Loucy (cell line): Measurements from ENCODE around the gene C1QTNF8.

Experiments used
- H2AFZ ChIP-seq: fragments of 200-600 bp; sonication (generic); 2 replicates; pipeline ENCODE4 v1.6.0; 2016; ENCODE audit warnings: antibody characterized with exemption, mild to moderate bottlenecking, low read length, moderate library complexity
- H3F3A ChIP-seq: fragments of 200-600 bp; 2 replicates; pipeline ENCODE4 v1.6.0; 2016; ENCODE audit warnings: antibody characterized with exemption, low read depth, mild to moderate bottlenecking
- H3K27me3 ChIP-seq: fragments of 200-600 bp; sonication (generic); 2 replicates; pipeline ENCODE4 v1.6.1; 2014; ENCODE audit warnings: low read length, mild to moderate bottlenecking; ENCODE audit not compliant: insufficient read depth, poor library complexity, severe bottlenecking
- H3K36me3 ChIP-seq: fragments of 200-600 bp; sonication (generic); 2 replicates; pipeline ENCODE4 v1.6.1; 2016; ENCODE audit warnings: low read length; ENCODE audit not compliant: insufficient read depth
- H3K4me1 ChIP-seq: fragments of 200-600 bp; sonication (generic); 2 replicates; pipeline ENCODE4 v1.5.1; 2014; ENCODE audit warnings: low read length, mild to moderate bottlenecking; ENCODE audit not compliant: insufficient read depth, poor library complexity, severe bottlenecking
- H3K4me2 ChIP-seq: fragments of 200-600 bp; sonication (generic); 2 replicates; pipeline ENCODE4 v1.6.0; 2014; ENCODE audit warnings: antibody characterized with exemption, low read length, low read depth, mild to moderate bottlenecking; ENCODE audit not compliant: poor library complexity, severe bottlenecking
- H3K4me3 ChIP-seq: fragments of 200-600 bp; sonication (generic); 2 replicates; pipeline ENCODE4 v1.5.1; 2014; ENCODE audit warnings: low read length, mild to moderate bottlenecking, mixed read lengths; ENCODE audit not compliant: poor library complexity, severe bottlenecking
- H3K79me2 ChIP-seq: fragments of 200-600 bp; sonication (generic); 2 replicates; pipeline ENCODE4 v1.6.1; 2014; ENCODE audit warnings: low read length; ENCODE audit not compliant: insufficient read depth
- H3K9ac ChIP-seq: fragments of 200-600 bp; sonication (generic); 2 replicates; pipeline ENCODE4 v1.6.0; 2014; ENCODE audit warnings: mild to moderate bottlenecking, low read depth, low read length, moderate library complexity; ENCODE audit not compliant: poor library complexity, severe bottlenecking
- H3K9me2 ChIP-seq: fragments of 200-600 bp; sonication (generic); replicated peaks from 2 replicates; pipeline ENCODE4 v1.6.1; 2016; ENCODE audit warnings: low read depth, low read length, mixed read lengths
- H3K9me3 ChIP-seq: fragments of 200-600 bp; sonication (generic); 2 replicates; pipeline ENCODE4 v1.6.1; 2014; ENCODE audit warnings: mild to moderate bottlenecking, antibody characterized with exemption, low read length, low read depth; ENCODE audit not compliant: insufficient read depth
- H4K20me1 ChIP-seq: fragments of 200-600 bp; sonication (generic); 2 replicates; pipeline ENCODE4 v1.6.0; 2014; ENCODE audit warnings: antibody characterized with exemption, low read length, mild to moderate bottlenecking; ENCODE audit not compliant: insufficient read depth, poor library complexity, severe bottlenecking
- EZH2phosphoT487 ChIP-seq: fragments of 200-600 bp; IDR thresholded peaks from 2 replicates; pipeline ENCODE4 v1.6.1; 2018; ENCODE audit warnings: antibody characterized with exemption, mild to moderate bottlenecking, moderate library complexity, borderline replicate concordance
- TF ChIP-seq, protein P1 (sequence below): fragments of 200-600 bp; sonication (generic); conservative IDR thresholded peaks from 2 replicates; pipeline ENCODE4 v1.5.1; 2014; ENCODE audit warnings: mild to moderate bottlenecking, antibody characterized with exemption, low read length

The C1QTNF8 gene

DNA sequence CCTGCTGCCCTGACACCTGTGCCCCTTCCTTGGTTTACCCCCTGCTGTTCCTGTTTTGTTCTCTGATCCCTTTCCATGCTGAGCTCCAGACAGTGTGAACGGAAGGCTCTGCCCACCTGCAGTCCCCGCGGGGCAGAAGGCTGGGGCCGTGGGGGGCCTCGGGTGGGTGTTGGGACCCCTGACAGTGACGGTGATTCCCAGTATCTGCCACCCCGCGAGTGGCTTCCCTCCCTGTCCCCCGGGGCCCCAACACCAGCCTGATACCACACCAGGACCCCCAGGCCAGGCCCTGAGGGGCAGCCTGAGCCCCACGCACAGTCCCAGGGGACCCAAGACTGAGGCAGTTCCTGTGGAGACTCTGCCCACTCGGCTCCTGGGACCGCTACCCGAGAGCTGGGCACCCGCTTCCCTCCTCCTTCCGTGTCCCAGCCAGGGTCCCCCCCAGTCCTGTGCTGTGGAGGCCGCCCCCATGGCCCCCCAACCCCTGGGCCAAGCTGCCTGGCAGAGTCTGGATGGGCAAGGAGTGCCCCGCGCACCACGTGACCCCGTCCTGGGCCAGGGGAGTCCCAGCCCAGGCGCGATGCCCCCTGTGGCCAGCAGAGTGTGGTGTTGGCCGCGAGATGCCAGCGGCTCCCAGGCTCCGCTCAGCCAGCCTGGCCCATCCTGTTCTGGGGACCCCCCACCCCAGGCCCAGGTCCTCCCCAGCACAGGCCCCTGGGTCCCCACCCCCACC, 10.0 kb upstream of the C1QTNF8 start:
- no peak for TF ChIP-seq EZH2phosphoT487
- TF ChIP-seq, protein P1, sequence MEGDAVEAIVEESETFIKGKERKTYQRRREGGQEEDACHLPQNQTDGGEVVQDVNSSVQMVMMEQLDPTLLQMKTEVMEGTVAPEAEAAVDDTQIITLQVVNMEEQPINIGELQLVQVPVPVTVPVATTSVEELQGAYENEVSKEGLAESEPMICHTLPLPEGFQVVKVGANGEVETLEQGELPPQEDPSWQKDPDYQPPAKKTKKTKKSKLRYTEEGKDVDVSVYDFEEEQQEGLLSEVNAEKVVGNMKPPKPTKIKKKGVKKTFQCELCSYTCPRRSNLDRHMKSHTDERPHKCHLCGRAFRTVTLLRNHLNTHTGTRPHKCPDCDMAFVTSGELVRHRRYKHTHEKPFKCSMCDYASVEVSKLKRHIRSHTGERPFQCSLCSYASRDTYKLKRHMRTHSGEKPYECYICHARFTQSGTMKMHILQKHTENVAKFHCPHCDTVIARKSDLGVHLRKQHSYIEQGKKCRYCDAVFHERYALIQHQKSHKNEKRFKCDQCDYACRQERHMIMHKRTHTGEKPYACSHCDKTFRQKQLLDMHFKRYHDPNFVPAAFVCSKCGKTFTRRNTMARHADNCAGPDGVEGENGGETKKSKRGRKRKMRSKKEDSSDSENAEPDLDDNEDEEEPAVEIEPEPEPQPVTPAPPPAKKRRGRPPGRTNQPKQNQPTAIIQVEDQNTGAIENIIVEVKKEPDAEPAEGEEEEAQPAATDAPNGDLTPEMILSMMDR = peak; percentile 45
- H3K4me2 ChIP-seq = no peak overlapping the region
- H3K9ac ChIP-seq = no peak overlapping the region
- H3K27me3 ChIP-seq = no peaks in the 10 kb centered on the region
- no peaks in the 10 kb centered on the region for H4K20me1 ChIP-seq
- H3K9me2 ChIP-seq = no peaks in the 10 kb centered on the region
- no peaks in the 10 kb centered on the region for H3K4me1 ChIP-seq
- no peaks in the 10 kb centered on the region for H3K79me2 ChIP-seq
- no peaks in the 10 kb centered on the region for H3F3A ChIP-seq
- no peaks in the 10 kb centered on the region for H3K9me3 ChIP-seq
- H3K36me3 ChIP-seq = no peaks in the 10 kb centered on the region
- no peak overlapping the region for H2AFZ ChIP-seq
- H3K4me3 ChIP-seq = no peak overlapping the region

DNA sequence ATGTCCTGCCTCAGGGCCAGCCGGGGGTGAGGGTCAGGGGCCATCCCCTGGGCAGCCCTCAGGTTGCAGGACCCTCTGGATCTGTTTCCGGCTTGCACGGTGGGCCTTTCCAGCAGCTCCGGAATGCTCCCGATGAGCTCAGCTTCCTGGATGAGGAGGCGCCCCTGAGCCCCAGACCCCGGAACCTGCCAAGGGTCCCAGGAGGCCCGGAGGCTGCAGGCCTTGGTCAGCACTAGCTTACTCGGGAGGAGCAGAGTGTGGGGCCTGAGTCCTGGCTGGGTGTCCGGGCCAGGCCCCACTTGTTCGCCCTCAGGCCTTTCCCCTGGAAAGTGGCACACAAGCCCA, 7.6 kb upstream of the C1QTNF8 start:
- H3K79me2 ChIP-seq = no peaks in the 10 kb centered on the region
- no peak overlapping the region for H3K4me3 ChIP-seq
- no peak overlapping the region for H2AFZ ChIP-seq
- no peaks in the 10 kb centered on the region for H3K9me2 ChIP-seq
- H3K27me3 ChIP-seq = no peaks in the 10 kb centered on the region
- H4K20me1 ChIP-seq = no peaks in the 10 kb centered on the region
- TF ChIP-seq, protein P1 = no peak
- no peak for TF ChIP-seq EZH2phosphoT487
- no peak overlapping the region for H3K4me2 ChIP-seq
- H3K4me1 ChIP-seq = no peaks in the 10 kb centered on the region
- no peaks in the 10 kb centered on the region for H3K36me3 ChIP-seq
- no peaks in the 10 kb centered on the region for H3K9me3 ChIP-seq
- H3F3A ChIP-seq = no peaks in the 10 kb centered on the region
- H3K9ac ChIP-seq = no peak overlapping the region

DNA sequence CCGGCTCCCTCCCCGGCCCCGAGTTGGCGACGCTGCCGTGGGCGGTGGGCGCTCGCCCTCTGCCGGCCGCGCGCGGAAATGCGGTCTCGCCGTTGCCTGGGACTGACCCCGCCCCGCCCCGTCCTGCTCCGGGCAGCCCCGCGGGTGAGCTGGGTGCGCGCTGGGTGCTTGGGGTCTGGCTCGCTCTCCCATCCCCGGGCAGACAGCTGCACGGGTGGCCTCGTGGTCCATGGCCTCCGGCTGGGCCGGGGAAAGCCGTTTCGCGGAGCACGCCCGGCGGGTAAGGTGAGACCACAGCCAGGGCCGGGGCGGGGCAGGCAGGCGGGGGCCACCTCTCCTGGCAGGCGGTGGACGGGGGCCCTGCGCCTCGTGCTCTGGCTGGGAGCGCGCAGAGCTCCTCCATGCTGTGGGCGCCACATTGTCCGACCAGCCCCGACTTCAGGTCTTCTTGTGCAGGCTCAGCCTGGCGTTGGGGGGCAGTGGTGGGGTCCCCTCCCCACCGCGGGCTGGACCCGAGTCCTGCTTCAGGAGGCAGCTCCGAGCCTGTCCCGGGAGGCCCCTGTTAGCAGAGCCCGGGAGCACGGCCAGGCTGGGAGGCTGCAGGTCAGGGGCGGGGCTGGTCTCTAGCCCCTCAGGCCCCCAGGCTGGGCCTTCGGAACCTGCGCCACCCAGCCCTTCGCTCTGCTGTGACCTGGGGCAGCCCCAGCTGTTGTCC, 7.0 kb upstream of the C1QTNF8 start:
- no peaks in the 10 kb centered on the region for H4K20me1 ChIP-seq
- no peak overlapping the region for H3K4me3 ChIP-seq
- no peak overlapping the region for H3K9ac ChIP-seq
- H3K4me1 ChIP-seq = no peaks in the 10 kb centered on the region
- H3K9me3 ChIP-seq = no peaks in the 10 kb centered on the region
- H3K4me2 ChIP-seq = no peak overlapping the region
- no peaks in the 10 kb centered on the region for H3K9me2 ChIP-seq
- H3K27me3 ChIP-seq = no peaks in the 10 kb centered on the region
- H3K36me3 ChIP-seq = no peaks in the 10 kb centered on the region
- H2AFZ ChIP-seq = no peak overlapping the region
- H3F3A ChIP-seq = no peaks in the 10 kb centered on the region
- no peaks in the 10 kb centered on the region for H3K79me2 ChIP-seq
- TF ChIP-seq EZH2phosphoT487 = no peak
- TF ChIP-seq, protein P1 = peak; percentile 27; the same call in 1 of the 2 replicates
